ENCODE data around the gene DMRT1.

DMRT1 gene

DNA sequence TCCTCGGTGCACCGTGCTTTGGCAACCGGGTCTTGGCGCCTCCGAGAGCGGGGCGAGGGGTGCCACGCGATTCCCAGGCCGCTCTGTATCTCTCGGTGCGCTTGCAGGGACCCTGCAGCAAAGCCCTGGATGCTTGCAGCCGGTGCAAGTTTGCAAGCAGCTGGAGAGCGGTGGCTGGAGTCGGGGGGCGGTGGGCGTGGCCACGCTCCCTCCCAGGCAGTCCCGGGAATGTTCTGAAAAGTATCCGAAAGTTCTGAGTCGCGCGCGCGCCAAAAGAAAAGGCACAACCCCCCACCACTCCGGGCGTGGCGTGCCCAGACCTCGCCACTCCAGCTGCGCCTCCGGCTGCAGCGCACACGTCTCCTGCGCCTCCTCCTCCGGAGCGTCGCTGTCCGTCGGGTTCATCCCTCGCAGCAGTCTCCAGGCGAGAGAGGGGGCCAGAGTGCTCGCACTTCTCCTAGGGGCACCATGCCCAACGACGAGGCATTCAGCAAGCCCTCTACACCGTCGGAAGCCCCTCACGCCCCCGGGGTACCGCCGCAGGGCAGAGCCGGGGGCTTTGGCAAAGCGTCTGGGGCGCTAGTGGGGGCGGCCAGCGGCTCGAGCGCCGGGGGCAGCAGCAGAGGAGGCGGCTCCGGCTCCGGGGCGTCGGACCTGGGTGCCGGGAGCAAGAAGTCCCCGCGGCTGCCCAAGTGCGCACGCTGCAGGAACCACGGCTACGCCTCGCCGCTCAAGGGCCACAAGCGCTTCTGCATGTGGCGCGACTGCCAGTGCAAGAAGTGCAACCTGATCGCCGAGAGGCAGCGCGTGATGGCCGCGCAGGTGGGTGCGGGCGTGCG lies at the start of gene DMRT1:
DMRT1 (plus strand) TSS at position 327 of the 839 bp plus-strand sequence; CDS start at position 469, 142 bp downstream.
- no peak for DNase-seq

DNA sequence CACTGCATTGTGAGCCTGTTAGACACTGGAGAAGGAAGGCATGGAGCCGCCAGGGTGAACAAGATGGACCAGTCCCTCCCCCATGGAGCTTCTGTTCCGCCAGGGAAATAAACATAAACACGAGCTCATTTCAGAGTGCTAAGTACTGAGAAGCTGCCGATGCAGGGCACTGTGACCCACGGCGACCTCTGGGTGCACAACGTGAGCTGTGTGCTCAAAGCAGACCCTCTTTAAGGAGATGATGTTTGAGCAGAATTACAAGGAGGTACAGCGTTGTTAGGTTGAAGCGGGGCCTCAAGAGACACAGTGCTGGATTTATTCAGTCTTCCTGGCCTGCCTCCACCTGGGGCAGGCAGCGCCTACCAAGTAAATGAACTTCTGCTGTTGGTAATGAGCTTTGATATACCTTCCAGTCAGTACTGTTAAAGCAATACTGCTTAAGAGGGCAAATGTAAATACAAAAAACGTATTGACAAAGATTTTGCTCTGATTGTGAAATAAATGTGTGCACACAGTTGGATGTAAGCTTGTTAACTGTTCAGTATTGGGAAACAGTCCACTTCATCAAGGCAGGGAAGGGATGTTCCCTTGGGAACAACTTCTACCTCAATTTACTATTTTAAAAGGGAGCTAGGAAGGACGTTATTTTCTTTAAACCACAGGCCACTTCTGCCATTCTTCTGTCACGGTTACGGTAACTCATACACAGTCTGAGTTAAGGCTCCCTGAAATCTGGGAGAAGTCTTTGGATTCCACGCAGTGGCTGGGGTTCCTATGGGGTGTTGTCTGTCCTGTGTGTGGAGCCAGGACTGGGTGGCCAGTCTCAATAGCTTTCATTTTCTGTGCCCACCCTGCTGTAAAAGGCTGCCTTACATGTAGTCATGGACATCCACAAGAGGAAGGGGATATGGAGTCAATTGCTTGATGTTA lies 48.9 kb upstream of the DMRT1 start:
- no peak for DNase-seq

DNA sequence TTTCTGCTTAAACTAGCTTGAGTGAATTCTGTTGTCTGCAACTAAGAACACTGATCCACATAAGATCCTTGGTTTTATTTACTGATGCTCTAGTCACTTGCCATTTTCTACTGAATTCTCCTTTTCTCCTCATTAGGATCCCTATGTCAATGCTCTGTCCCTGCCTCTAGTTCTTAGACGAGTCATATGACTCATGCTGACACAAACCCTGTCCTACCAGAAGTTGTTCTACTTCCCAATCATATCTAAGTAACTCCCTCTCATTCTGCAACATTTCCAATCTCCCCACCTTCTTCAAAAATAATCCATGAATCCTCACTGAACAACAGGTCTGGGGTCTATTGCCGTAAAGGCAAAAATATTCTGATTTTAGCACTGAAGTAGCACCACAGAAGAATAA lies 47.1 kb upstream of the DMRT1 start:
- DNase-seq = no peak

DNA sequence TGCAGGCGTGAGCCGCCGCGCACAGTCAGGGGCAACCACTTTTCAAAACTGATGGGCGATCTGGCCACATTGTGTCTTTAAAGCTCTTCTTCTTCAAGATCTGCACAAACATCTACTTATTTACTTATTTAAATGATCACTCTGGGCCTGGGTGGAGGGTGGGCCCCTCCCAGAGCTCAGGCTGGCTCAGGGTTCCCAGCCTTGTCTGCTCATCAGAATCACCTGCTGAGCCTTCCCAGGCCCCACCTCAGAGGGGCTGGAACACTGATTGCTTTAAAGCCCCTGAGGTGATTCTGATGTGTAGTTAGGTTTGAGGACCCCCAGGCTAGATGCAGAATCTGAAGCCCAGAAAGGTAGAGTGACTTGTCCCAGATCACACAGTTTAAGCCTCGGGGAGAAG lies 45.6 kb upstream of the DMRT1 start:
- DNase-seq = no peak

DNA sequence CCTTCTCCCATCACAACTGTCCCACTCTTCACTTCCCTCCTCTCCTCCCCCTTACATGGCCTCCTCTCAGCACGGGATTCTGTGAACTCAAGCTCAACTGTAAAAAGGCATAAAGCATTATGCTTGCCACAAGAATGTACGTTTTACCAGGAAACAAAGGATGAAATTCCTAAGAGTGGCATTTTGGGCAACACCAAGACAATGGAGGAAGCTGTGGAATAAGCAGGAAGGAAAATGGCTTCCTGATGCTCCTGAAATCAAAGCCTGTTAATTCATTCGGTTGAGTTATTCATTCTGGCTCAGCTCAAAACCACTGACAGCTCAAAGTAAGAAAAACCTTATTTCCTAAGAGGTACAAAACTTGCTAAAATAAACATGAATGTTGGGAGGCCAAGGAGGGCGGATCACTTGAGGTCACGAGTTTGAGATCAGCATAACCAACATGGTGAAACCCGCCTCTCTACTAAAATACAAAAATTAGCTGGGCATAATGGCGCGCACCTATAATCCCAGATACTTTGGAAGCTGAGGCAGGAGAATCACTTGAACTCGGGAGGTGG lies 40.8 kb upstream of the DMRT1 start:
- DNase-seq = no peak

DNA sequence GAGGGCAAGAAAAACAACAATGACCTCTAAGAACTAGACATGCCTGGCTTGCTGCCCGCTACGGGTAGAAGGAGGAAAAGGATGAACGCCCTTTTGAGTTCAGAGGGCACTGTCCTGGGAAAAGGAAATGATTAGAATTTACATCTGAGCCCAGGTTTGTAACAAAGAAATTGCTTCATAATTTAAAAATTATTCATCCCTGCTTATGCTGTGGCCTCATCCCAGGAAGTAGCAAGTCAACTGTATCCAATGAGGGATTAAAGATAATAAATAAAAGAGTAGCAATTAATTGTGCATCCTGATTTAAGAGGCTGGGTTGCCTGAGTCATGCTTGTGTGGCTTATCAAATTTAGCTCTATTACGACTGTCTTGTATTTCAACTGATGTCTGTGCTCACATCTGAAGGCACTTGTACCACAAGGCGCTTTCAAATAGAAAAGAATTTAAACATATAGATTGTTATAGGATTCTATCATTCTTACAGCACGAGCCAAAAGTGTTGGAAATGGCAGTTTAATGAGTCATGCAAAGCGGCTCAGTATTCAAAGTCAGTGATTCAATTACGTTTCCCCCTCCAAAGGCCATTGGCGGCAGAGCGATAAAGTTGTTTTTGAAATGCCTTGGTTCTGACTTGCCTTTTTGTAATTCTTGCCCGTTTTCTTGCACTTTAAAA lies 40.0 kb upstream of the DMRT1 start:
- no peak for DNase-seq

DNA sequence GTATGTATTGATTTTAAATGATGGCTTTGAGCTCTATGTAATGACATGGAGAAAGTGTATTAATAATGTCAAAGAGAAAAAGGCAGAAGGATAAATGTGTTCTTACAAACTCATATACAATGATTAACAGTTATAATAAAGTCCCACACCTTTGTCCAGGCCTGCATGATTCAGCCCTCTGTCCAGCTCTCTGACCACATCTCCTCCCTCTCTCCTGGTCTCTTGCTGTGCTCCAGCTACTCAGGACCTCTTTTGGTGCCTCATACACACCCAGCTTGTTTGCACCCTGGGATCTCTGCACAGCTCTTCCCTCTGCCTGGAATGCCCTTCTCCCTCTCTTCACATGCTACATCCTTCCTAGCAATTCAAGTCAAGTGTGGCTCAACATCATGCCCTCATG lies 37.5 kb upstream of the DMRT1 start:
- no peak for DNase-seq

DNA sequence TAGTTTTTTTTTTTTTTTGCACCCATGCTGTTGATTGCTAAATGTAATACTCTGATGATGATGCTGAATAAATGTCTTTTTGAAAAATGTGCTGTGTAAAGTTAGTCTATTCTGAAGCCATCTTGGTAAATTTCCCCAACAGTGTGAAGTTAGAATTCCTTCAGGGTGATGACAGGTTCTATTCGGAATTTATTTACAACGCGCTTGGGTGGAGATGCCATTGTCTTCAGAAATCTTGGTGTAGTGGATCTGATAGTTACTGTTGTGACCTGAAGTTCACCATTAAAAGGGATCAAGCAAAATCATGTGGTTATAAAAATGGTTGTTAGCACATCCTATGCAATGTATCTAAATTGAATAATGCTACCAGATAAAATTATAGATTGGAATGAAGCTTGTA lies 36.3 kb upstream of the DMRT1 start:
- DNase-seq = no peak

DNA sequence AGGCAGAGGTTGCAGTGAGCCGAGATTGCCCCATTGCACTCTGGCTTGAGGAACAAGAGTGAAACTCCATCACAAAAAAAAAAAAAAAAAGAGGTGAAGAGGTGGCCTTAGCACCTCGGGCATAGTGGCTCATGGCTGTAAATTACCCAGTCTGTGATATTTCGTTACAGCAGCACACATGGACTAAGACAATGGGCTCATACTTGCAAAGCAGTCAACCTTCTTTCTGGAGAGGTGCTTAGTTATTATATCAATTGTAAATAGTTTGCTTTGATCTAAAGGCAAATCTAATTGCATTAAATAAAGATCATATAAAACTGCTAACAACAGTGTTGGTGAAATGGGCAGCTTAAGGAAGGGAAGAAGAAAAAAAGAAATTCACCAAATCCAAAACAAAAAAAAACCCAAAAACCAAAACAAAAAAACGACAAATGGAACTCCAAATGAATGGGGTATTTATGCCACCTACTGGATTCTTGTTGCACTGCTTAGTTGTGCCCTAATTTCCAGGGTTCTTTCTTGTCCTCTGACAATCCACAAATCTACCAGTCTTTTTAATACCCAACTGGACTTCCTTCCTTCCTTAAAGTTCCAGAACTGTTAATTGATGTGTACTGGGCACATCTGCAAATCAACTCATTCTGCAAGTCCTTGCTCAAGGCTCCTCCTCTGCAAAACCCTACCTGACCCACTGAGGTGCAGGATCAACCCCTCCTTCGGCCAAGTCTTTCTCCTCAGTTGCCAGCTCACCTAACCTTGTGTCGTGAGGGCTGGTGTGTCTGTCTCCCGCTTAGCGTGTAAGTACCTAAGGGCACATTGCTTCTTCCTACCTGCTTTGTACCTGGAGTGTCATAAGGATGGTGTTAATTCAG lies 35.0 kb upstream of the DMRT1 start:
- DNase-seq = no peak

DNA sequence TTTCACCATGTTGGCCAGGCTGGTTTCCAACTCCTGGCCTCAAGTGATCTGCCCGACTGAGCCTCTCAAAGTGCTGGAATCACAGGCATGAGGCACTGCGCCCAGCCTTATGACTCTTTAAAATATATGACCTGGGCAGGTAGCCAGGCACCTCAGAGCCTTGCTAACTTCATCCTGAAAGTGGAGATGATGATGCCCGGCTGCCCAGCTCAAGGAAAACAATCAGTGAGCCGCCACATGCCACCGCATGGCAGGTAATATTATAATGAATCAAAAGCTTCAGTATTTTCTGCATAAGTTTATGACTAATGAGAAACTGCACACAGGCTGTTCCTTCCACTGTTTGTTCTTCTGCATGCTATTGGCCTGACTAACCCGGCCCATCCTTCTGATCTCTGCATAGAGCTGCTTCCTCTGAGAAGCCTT lies 30.4 kb upstream of the DMRT1 start:
- no peak for DNase-seq

DNA sequence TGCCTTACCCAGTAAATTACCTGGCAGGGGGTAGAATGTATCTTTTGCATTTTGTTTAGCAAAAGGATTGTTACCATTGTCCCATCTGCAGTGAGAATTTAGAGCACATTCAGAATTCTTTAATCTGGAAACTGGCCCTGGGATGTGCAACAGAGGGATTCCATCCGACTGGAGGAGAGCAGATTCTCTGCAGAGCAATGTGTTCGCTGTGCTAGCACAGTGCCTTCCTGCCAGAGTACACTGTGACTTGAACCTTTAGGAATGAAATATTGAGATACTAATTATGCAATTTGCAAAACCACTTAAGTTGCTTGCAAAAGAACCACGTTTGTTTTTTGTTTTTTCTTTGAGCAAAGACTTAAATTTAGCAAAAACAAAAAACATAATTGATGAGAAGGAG lies 22.5 kb upstream of the DMRT1 start:
- DNase-seq = no peak

DNA sequence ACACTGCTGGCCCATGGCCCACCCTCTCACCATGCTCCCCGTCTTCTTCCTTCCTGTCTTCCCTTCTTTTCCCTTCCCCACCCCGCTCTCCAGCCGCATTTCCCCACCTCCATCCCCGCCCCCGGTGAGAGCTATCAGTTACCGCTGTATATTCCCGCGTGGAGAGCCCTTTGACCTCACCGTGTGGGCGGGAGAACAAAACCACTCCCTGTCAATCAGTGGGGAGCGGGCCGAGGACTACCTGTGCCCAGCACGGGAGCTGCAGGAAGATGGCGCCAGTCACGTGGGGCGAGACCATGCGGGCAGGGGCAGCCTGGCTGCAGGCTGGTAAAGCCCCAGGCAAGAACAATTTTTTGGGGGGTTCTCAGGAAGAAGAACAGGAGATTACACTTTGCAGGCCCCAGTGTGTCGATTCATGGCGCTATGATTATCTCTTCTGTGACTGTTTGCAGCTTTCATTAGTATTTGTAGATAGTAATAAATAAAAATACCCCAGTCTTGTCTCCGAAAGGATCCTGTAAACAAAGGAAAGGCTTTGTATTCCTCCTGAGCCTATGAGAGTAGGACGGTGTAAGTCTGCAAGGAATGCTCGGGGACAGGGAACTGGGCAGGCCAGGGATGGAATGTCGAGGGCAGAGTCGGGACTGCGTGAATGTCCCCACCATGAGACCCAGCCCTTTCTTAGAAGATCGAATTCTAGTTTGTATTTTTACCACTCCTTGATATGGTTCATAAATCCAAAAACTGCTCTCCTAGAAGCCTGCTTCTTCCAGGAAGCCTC lies 14.8 kb upstream of the DMRT1 start:
- DNase-seq = no peak

DNA sequence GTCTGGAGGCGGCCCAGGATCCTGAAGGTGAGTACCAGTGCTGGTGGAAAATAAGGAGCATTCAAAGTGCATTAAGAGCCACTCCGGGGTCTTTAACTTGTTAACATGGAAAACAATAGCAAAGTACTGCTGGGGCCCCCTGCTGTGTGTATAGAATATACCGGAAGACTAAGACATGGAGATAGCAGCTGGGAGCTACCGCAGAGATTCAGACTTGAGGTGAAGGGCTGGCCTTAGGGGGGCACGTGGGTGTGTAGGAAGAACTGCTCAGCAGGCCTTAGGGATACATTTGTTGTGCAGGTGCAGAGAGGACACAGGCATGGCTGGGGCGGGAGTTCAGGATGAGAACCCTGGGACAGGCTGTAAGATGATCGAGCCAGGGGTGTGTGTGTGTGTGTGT lies 1.2 kb upstream of the DMRT1 start:
- DNase-seq = no peak

DNA sequence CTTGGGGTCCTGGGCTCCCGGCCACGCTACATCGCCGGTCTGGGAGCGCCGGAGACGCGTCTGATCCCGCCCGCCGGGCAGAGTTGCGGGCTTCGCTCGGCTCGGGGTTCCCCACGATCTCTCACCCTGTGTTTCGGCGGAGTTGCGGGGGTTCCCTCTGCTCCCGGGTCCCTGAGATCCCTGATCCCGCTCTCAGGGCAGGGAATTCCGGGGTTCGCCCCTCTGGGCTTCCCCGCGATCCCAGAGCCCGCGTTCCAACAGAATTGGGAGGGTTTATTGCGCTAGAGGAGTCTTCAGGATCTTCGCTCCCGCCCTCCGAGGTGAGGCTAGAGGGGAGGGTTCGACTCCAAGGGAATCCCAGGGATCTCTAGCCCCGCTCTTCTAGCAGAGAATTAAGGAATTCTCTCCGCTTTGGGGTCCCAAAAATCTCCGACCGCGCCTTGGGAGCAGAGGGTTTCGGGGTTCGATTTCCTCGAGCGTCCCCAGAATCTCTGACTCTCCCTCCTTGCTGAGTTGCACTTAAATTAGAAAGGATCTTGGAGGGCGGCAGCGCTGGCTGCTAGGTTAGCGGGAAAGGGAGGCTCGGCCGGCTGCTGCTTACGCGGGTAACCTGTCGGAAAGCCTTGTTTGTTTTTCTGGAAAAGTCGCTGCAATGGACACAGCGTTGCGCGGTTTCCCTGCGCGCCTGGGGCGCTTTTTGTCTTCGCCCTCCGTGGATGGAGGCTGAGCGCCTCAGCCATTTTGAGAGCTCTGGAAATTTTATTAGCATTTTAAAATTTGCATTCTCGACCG lies 1.3 kb downstream of the DMRT1 start:
- no peak for DNase-seq

DNA sequence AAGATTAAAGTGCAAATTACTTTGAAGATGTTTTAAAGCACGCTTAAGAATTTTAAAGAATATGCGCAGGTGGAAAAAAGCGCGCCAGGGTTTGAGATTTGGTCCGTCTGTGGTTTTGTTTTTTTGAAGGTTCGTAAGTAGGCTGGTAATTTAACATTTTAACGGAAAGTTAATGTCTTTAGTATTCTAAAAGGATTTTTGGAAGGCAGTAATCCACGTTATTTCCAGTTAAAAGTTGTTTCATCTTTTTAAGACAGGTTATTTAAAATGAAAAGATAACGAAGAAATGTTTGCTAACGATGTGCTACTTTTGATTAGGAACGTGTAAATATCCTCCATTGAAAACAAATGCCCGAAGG lies 1.9 kb downstream of the DMRT1 start:
- no peak for DNase-seq

DNA sequence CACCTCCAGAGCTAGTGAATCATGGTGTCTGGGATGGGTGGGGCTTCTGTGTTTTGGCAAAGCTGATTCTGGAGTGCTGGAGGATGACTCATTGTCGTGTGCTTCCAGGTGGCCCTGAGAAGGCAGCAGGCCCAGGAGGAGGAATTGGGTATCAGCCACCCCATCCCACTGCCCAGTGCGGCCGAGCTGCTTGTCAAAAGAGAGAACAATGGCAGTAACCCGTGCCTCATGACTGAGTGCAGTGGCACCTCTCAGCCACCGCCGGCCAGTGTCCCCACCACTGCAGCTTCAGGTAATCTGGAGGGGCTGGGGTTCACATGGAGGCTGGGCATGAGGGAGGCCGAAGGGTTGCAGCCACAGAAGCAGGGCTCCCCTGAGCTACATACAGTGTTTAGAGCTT lies 5.4 kb downstream of the DMRT1 start:
- DNase-seq = no peak

DNA sequence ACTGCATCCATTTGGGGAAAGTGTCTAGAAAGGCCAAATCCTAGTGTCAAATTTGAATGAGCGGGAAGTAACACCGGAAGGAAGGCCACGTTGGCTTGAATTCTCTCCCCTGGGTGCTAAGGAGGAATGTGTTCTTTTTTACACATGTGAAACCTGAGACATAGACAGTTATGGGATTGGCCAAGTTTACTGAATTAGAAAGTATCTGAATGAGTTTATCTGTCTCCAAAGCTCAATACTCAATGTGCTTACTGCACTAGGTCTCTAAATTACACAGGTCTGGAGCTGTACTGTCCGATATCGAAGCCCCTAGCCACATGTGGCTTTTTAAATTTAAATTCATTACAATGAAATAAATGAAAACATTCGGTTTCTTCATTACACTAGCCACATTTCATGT lies 6.0 kb downstream of the DMRT1 start:
- DNase-seq = no peak

DNA sequence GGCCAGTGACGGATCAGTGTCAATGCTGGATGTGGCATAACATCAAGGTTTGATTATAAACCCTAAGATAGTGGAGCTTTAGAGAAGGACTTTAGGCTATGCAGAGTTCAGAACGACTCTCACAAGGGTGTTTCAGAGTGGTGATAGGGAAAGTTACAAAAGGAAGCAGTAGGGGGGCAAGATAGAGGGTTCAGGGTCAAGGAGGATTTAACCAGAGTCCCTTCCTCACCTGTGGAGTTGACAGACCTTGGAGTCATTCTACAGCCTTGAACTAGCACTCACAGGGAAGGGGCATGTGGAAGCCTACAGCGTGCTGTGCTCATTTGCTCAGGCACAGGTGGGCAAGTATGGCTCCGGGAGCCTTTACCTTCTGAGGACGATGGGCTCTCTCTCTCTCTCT lies 7.9 kb downstream of the DMRT1 start:
- no peak for DNase-seq

DNA sequence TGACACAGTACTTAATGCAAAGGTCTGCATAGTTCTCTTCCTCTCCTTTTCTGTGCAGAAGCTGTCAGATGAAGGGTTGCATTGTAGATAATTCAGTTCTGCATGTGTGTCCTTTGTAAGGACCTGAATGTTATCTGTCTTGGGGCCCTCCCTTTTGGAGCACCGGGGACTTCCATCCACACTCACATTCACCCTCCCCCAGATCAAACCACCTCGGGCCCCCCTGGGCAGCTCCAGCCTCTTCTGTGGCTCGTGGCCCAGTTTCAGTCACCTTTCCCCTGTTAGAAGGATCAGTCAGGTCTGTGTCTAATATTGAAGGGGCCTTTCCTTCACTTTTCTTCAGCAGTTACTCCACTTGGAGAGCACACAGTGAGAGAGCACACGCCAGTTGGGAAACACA lies 11.0 kb downstream of the DMRT1 start:
- DNase-seq = no peak

DNA sequence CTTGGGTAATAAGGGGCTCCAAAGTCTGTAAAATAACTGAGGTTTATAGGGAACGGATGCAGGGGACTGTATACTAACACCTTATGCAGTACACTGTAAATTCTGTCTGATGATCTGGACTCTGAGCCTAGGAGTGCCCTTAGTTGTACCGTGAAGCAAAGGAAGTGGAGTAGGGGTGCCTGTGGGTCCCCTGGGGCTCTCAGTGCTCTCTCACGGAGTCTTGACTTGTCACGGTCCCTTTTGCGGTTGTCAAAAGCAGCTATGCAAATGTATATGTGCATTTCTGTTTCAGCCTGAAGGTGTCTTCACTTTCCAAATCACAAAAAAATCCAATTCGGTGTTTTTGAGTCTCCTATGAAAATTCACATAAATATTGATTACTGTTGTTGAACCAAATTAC lies 17.8 kb downstream of the DMRT1 start:
- no peak for DNase-seq

DNA sequence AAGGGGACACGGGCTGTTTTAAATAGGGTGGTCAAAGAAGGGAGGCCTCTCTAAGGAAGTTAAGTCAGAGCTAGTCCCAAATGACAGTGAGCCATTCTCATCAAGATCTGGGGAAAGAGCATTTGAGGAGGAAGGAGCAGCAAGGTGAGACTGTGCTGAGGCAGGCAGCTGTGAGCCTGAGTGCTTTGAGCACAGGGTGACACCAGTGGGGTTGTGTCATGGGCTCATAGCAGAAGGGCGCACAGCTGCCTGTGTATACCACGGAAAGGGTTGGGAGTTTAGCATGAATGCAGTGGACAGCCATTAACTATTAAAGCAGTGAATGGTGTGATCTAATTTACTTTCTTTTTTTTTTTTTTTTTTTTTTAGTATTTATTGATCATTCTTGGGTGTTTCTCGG lies 19.2 kb downstream of the DMRT1 start:
- DNase-seq = no peak

Measured in COR-L47 (cell line).